K562 (cell line): ENCODE results near the gene UQCR11. TPM values are rescaled to one million over a fixed set of nuclear protein-coding genes. Genes with fewer than 3 reads are reported as not detected.

Experiments
- ATF7 ChIP-seq: fragments of 450-650 bp; IDR thresholded peaks from 2 replicates; pipeline ENCODE4 v1.7.1; 2014; ENCODE audit warnings: mild to moderate bottlenecking, moderate library complexity
- CHD2 ChIP-seq: IDR thresholded peaks from 2 replicates; pipeline ENCODE4 v1.6.1; 2011; ENCODE audit warnings: low read depth, low read length
- GABPB1 ChIP-seq: sonication (generic); formaldehyde crosslinking; IDR thresholded peaks from 2 replicates; pipeline ENCODE4 v1.8.0; 2022; ENCODE audit warnings: mild to moderate bottlenecking, missing genetic modification reagents
- HDAC1 ChIP-seq, 2 experiments: fragments of 450-650 bp; IDR thresholded peaks; 2 replicates each; pipeline ENCODE4 v1.6.1; 2016 to 2017; ENCODE audit warnings: inconsistent platforms in 1 of 2, mild to moderate bottlenecking in 1 of 2, moderate library complexity in 1 of 2
- HLTF ChIP-seq: fragments of 450-650 bp; IDR thresholded peaks from 2 replicates; pipeline ENCODE4 v1.6.1; 2016
- HMG20A ChIP-seq: fragments of 450-650 bp; formaldehyde crosslinking; conservative IDR thresholded peaks from 2 replicates; pipeline ENCODE4 v1.4.0; 2020; ENCODE audit warnings: mild to moderate bottlenecking, mixed read lengths
- KLF16 ChIP-seq: IDR thresholded peaks from 2 replicates; pipeline ENCODE4 v1.6.1; 2016; ENCODE audit warnings: antibody characterized with exemption
- LEF1 ChIP-seq: fragments of 450-650 bp; IDR thresholded peaks from 2 replicates; pipeline ENCODE4 v1.6.1; 2016; ENCODE audit warnings: mild to moderate bottlenecking
- MEF2D ChIP-seq: conservative IDR thresholded peaks from 2 replicates; pipeline ENCODE4 v1.6.1; 2016; ENCODE audit warnings: low read depth, missing genetic modification characterization, missing compliant biosample characterization
- NR1H2 ChIP-seq: sonication (generic); formaldehyde crosslinking; IDR thresholded peaks from 2 replicates; pipeline ENCODE4 v1.4.0; 2020; ENCODE audit warnings: mild to moderate bottlenecking, missing genetic modification reagents
- RFX7 ChIP-seq: fragments of 250-450 bp; sonication (Bioruptor Pico); IDR thresholded peaks from 2 replicates; pipeline ENCODE4 v1.5.1; 2021; ENCODE audit warnings: mild to moderate bottlenecking
- RNF2 ChIP-seq: sonication (generic); IDR thresholded peaks from 2 replicates; pipeline ENCODE4 v1.6.1; 2016
- SIN3B ChIP-seq: fragments of 450-650 bp; IDR thresholded peaks from 2 replicates; pipeline ENCODE4 v1.6.1; 2017; ENCODE audit warnings: low read depth, mild to moderate bottlenecking, moderate library complexity
- TOE1 ChIP-seq, 2 experiments: fragments of 450-650 bp in 1 of 2; sonication (generic) in 1 of 2; formaldehyde crosslinking in 1 of 2; IDR thresholded peaks; 2 replicates each; pipeline versions ENCODE4 v1.7.1 to v1.8.0; 2016 to 2022; ENCODE audit warnings: borderline replicate concordance in 2 of 2, mild to moderate bottlenecking in 2 of 2, antibody characterized with exemption in 1 of 2, inconsistent platforms in 1 of 2, low read depth in 1 of 2, missing genetic modification reagents in 1 of 2, moderate library complexity in 1 of 2
- ZEB2 ChIP-seq: fragments of 450-650 bp; IDR thresholded peaks from 2 replicates; pipeline ENCODE4 v1.6.1; 2016
- ZNF830 ChIP-seq: fragments of 250-450 bp; sonication (Bioruptor Pico); IDR thresholded peaks from 2 replicates; pipeline ENCODE4 v1.5.0; 2021; ENCODE audit warnings: mild to moderate bottlenecking
- polyA plus RNA-seq, 8 experiments: library from polyadenylated mRNA; depleted of rRNA in 4 of 8; stranded (reverse) in 5 of 8; unstranded in 3 of 8; fragments of >200 nt; fragmentation: Nextera tagmentation in 2 of 8; fragmentation: Illumina TruSeq in 1 of 8; extraction: Ambion mirVana in 2 of 8; extraction: Trizol in 1 of 8; gene quantifications; 2 replicates each; pipeline versions ENCODE4 v1.2.1 to v1.2.3, GENCODE V29; 2011 to 2014; ENCODE audit warnings: inconsistent platforms in 1 of 8, missing spikeins in 1 of 8
- total RNA-seq, 7 experiments: library from RNA; depleted of rRNA in 6 of 7; stranded (reverse); fragments of >200 nt in 6 of 7; fragmentation: Illumina TruSeq in 2 of 7; extraction: Trizol in 2 of 7; gene quantifications; 2 replicates each; pipeline versions ENCODE4 v1.2.1 to v1.2.3, GENCODE V29; 2011 to 2021; ENCODE audit warnings: low replicate concordance in 1 of 7
- TF ChIP-seq, protein P1 (sequence below): fragments of 450-650 bp; IDR thresholded peaks from 2 replicates; pipeline ENCODE4 v1.6.1; 2018; ENCODE audit not compliant: partially characterized antibody
- TF ChIP-seq, protein P2 (sequence below): fragments of 250-450 bp; sonication (Bioruptor Pico); IDR thresholded peaks from 2 replicates; pipeline ENCODE4 v1.8.0; 2021; ENCODE audit warnings: borderline replicate concordance, mild to moderate bottlenecking, moderate library complexity; ENCODE audit not compliant: poor library complexity, severe bottlenecking
- TF ChIP-seq, protein P3 (sequence below), 2 experiments: fragments of 450-650 bp in 1 of 2; IDR thresholded peaks; 2 replicates each; pipeline ENCODE4 v1.6.1; 2011 to 2017; ENCODE audit warnings: low read depth in 2 of 2, antibody characterized with exemption in 1 of 2, borderline replicate concordance in 1 of 2, low read length in 1 of 2, mild to moderate bottlenecking in 1 of 2, mixed read lengths in 1 of 2; ENCODE audit not compliant: control insufficient read depth in 1 of 2
- TF ChIP-seq, protein P4 (sequence below): fragments of 450-650 bp; IDR thresholded peaks from 2 replicates; pipeline ENCODE4 v1.6.1; 2016; ENCODE audit warnings: antibody characterized with exemption

Gene UQCR11
- total and polyA plus RNA-seq, 9 of the 15 experiments (the other 6 are each of a cell fraction or from before 2014, with no cell fraction given) = 57.6 to 394 (median 259) TPM

DNA sequence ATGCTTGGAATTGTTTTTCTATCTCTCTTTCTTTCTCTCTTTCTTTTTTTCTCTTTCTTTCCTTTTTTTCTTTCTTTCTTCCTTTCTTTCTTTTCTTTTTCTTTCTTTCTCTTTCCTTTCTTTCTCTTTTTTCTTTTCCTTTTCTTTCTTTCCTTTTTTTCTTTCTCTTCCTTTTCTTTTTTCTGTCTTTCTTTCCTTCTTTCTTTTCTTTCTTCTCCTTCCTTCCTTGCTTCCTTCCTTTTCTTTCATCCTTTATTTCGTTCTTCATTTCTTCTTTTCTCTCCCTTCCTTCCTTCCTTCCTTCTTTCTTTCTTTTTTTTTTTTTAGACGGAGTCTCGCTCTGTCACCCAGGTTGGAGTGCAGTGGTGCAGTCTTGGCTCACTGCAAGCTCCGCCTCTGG is 35.3 kb downstream of the UQCR11 start (continued):
- TF ChIP-seq, protein P1, sequence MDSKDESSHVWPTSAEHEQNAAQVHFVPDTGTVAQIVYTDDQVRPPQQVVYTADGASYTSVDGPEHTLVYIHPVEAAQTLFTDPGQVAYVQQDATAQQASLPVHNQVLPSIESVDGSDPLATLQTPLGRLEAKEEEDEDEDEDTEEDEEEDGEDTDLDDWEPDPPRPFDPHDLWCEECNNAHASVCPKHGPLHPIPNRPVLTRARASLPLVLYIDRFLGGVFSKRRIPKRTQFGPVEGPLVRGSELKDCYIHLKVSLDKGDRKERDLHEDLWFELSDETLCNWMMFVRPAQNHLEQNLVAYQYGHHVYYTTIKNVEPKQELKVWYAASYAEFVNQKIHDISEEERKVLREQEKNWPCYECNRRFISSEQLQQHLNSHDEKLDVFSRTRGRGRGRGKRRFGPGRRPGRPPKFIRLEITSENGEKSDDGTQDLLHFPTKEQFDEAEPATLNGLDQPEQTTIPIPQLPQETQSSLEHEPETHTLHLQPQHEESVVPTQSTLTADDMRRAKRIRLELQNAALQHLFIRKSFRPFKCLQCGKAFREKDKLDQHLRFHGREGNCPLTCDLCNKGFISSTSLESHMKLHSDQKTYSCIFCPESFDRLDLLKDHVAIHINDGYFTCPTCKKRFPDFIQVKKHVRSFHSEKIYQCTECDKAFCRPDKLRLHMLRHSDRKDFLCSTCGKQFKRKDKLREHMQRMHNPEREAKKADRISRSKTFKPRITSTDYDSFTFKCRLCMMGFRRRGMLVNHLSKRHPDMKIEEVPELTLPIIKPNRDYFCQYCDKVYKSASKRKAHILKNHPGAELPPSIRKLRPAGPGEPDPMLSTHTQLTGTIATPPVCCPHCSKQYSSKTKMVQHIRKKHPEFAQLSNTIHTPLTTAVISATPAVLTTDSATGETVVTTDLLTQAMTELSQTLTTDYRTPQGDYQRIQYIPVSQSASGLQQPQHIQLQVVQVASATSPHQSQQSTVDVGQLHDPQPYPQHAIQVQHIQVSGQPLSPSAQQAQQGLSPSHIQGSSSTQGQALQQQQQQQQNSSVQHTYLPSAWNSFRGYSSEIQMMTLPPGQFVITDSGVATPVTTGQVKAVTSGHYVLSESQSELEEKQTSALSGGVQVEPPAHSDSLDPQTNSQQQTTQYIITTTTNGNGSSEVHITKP = peak; percentile 80
- no peak for TF ChIP-seq RNF2
- TF ChIP-seq ZNF830 (CRISPR knock-in tag) = no peak
- TF ChIP-seq, protein P2, sequence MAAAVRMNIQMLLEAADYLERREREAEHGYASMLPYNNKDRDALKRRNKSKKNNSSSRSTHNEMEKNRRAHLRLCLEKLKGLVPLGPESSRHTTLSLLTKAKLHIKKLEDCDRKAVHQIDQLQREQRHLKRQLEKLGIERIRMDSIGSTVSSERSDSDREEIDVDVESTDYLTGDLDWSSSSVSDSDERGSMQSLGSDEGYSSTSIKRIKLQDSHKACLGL = no peak
- no peak for TF ChIP-seq LEF1
- no peak for TF ChIP-seq ATF7
- TF ChIP-seq KLF16 = no peak
- TF ChIP-seq ZEB2 = peak; percentile 23; the same call in 1 of the 2 replicates
- 0 out of 2 replicates have a peak, but pooled peaks have one; percentile 54 for TF ChIP-seq HLTF
- no peak for TF ChIP-seq RFX7
- no peak for TF ChIP-seq TOE1 (IDR thresholded peaks at IDR 0.05; ENCODE audit: borderline replicate concordance)
- TF ChIP-seq TOE1 (CRISPR knock-in tag; IDR thresholded peaks at IDR 0.05; ENCODE audit: borderline replicate concordance, low read depth) = no peak
- TF ChIP-seq SIN3B = no peak
- peak in 1 of 2 experiments; percentile 65; a peak in 3 of 4 replicates for TF ChIP-seq HDAC1 (IDR thresholded peaks at IDR 0.05)
- no peak for TF ChIP-seq NR1H2
- TF ChIP-seq MEF2D (tag) = no peak
- no peak for TF ChIP-seq GABPB1 (CRISPR knock-in tag)
- TF ChIP-seq, protein P3, sequence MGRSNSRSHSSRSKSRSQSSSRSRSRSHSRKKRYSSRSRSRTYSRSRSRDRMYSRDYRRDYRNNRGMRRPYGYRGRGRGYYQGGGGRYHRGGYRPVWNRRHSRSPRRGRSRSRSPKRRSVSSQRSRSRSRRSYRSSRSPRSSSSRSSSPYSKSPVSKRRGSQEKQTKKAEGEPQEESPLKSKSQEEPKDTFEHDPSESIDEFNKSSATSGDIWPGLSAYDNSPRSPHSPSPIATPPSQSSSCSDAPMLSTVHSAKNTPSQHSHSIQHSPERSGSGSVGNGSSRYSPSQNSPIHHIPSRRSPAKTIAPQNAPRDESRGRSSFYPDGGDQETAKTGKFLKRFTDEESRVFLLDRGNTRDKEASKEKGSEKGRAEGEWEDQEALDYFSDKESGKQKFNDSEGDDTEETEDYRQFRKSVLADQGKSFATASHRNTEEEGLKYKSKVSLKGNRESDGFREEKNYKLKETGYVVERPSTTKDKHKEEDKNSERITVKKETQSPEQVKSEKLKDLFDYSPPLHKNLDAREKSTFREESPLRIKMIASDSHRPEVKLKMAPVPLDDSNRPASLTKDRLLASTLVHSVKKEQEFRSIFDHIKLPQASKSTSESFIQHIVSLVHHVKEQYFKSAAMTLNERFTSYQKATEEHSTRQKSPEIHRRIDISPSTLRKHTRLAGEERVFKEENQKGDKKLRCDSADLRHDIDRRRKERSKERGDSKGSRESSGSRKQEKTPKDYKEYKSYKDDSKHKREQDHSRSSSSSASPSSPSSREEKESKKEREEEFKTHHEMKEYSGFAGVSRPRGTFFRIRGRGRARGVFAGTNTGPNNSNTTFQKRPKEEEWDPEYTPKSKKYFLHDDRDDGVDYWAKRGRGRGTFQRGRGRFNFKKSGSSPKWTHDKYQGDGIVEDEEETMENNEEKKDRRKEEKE (IDR thresholded peaks at IDR 0.05; ENCODE audit: borderline replicate concordance in 1 of 2, control insufficient read depth in 1 of 2, low read depth in 2 of 2, low read length in 1 of 2) = no peak
- TF ChIP-seq CHD2 = no peak
- TF ChIP-seq, protein P4, sequence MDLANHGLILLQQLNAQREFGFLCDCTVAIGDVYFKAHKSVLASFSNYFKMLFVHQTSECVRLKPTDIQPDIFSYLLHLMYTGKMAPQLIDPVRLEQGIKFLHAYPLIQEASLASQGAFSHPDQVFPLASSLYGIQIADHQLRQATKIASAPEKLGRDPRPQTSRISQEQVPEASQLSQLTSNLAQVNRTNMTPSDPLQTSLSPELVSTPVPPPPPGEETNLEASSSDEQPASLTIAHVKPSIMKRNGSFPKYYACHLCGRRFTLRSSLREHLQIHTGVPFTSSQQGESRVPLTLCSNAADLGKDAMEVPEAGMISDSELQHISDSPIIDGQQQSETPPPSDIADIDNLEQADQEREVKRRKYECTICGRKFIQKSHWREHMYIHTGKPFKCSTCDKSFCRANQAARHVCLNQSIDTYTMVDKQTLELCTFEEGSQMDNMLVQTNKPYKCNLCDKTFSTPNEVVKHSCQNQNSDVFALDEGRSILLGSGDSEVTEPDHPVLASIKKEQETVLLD = peak; percentile 70; the same call in 1 of the 2 replicates
- no peak for TF ChIP-seq HMG20A
